Urinary bladder (tissue), 4 donors: ENCODE measurements around the gene ARL8A. TPM values are rescaled to one million over a fixed set of nuclear protein-coding genes. Genes with fewer than 3 reads are reported as not detected.
"Not testable (repeated sequence)": the region's sequence is repeated elsewhere in the genome, so short reads cannot be mapped to it uniquely, and the experiment has no call there.

Source experiments
- DNase-seq: peaks from one replicate; pipeline ENCODE4 v3.0.0-alpha.2; 2015; ENCODE audit errors: extremely low spot score
- H3K27ac ChIP-seq: one replicate; pipeline ENCODE4 v1.5.1; 2013; ENCODE audit warnings: low read depth, mild to moderate bottlenecking, moderate library complexity
- H3K36me3 ChIP-seq: one replicate; pipeline ENCODE4 v1.6.1; 2013; ENCODE audit warnings: mild to moderate bottlenecking, moderate library complexity; ENCODE audit not compliant: insufficient read depth
- H3K4me1 ChIP-seq: one replicate; pipeline ENCODE4 v1.6.1; 2013; ENCODE audit warnings: mild to moderate bottlenecking, moderate library complexity; ENCODE audit not compliant: insufficient read depth
- H3K4me3 ChIP-seq: one replicate; pipeline ENCODE4 v1.5.1; 2013; ENCODE audit warnings: low read depth, low read length
- WGBS: extraction: QIAGEN DNeasy Blood & Tissue Kit; methylation state at CpG from one replicate; pipeline ENCODE4 v1.1.7; 2013; 5-methylcytosine and 5-hydroxymethylcytosine counted together
- polyA plus RNA-seq: library from polyadenylated mRNA; stranded (reverse); fragments of 200-250 nt; gene quantifications from one replicate; pipeline ENCODE4 v1.2.3, GENCODE V29; 2013
- total RNA-seq: library from RNA; depleted of rRNA; stranded (reverse); fragments of >200 nt; gene quantifications from one replicate; pipeline ENCODE4 v1.2.3, GENCODE V29; 2014
- donor health status: healthy with polysubstance abuse.
- donor health status: healthy.

Gene ARL8A
- total and polyA plus RNA-seq, 2 donors, result 19.2 to 39.8 TPM

DNA sequence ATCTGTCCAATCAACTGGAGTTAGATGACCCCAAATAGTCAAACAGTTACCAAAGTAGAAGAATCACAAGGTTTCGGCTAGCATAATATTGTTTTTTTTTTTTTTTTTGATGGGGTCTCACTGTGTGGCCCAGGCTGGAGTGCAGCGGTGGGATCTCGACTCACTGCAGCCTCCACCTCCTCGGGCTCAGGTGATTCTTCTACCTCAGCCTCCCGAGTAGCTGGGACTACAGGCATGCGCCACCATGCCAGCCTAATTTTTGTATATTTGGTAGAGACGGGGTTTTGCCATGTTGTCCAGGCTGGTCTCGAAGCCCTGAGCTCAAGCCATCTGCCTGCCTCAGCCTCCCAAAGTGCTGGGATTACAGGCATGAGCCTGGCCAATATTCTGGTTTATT is 1.2 kb upstream of the ARL8A start:
- WGBS, result 96% methylated on average over 8 of the region's 8 CpGs
- H3K4me3 ChIP-seq, H3K36me3 ChIP-seq, DNase-seq, H3K4me1 ChIP-seq, H3K27ac ChIP-seq: not testable (repeated sequence)

DNA sequence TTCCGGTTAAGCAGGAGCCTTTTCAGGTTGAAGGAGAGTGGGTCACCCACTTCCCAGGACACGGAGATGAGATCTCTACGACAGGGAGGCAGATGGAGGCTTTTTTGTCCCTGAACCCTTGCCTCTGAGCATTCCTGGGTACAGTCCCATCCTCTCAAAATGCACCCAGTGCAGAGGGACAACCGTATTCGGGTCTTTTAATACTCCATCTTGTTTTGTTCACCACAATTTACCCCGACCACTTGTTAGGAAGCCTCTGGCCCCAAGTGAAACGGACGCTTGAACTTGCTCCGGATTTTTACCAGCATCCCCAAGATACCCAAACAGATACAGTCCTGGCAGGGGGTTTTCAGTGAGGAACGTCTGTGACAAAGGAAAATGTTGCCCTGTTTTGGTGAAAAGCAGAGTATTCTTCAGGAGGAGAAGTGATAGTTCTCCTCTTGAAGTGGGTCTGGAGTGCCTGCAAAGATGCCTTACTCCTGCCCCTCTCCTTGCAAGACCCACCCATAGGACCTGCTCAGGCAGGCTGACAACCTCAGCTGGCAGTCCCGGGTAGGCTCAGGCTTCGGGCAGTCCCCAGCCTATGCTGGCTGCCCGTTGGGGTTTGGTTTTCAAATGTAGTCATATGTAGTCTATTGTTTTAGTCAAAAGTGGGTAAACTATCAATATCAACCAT is 669 bp upstream of the ARL8A start:
- WGBS, result 6% methylated on average over 13 of the region's 13 CpGs
- Histone ChIP-seq H3K4me1 (no peaks in the 10 kb centered on the region), H3K4me3 (peak overlapping the region; percentile 97), H3K27ac (no peak overlapping the region), H3K36me3 (no peaks in the 10 kb centered on the region)
- DNase-seq, result no peak

DNA sequence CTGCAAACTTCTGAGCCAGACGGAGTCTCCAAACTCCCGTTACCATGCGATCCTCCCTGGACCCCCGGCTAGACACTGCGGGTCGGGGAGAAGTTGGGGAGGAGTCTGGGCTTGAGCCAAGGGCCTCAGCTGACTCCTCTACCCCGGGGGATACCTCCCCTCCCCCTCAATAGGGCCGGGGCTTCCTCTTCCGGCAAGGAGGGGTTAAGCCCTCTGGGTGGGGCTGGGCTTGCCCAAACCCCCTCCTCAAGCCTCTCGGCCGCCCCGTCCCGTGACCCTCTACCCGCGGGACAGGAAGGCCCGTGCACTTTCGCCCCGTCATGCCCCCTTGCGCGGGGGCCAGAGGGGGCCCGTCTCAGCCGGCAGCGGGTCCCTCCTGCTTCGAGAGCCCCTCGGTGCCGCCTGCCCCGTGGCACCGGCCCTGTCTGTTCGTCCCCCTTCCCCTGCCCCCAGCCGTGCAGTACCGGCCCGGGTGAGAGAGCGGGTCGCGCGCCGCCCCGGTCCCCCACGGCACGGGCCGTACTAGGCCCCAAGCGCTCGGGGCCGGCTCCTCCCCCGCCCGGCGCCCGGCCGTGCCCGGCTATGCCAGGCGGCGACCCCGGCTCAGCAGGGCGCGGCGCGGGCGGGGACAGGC is 652 bp downstream of the ARL8A start:
- Histone ChIP-seq H3K4me1 (no peaks in the 10 kb centered on the region), H3K27ac (peak overlapping the region; percentile 82), H3K36me3 (no peaks in the 10 kb centered on the region), H3K4me3 (peak overlapping the region; percentile 97)
- no peak for DNase-seq
- 2% methylated on average over 58 of the region's 58 CpGs for WGBS

DNA sequence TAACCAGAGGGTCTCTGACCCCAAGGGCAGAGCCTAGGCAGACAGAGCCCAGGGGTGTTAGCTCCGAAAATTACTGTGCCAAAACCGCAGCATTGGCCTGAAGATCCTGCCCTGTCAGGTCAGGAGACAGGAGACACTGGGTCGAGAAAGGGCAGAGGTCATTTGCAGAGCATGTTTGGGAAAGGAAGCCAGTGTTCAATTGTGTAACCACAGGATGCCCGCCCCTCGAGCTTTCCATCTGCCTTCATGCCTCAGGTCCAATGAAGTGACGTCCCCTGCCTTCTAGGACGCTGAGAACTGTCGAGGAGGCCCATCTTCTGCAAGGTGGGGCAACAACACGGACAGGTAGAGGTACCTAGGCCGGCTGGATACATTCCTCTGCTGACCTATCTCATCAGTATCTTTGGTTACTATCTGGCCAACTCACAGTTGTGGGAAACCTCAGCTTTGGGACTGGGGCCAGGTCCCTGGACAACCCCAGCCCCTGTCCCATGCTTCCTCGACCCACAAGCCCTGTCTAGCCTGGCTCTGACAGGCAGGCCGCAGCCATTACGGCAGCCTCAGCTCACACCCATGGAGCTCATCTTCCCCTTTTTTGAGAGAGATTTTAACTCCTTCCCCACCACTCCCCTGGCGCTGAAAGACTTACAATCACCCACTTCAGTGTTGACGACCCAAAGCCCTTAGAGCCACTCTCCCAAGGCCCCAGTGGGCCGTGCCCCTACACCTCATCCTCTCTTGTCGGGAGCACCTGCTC is 1.3 kb downstream of the ARL8A start:
- Histone ChIP-seq H3K36me3 (no peaks in the 10 kb centered on the region), H3K4me1 (no peaks in the 10 kb centered on the region), H3K4me3 (peak overlapping the region; percentile 97), H3K27ac (peak overlapping the region; percentile 82)
- WGBS, result 16% methylated on average over 17 of the region's 17 CpGs
- DNase-seq, result no peak

DNA sequence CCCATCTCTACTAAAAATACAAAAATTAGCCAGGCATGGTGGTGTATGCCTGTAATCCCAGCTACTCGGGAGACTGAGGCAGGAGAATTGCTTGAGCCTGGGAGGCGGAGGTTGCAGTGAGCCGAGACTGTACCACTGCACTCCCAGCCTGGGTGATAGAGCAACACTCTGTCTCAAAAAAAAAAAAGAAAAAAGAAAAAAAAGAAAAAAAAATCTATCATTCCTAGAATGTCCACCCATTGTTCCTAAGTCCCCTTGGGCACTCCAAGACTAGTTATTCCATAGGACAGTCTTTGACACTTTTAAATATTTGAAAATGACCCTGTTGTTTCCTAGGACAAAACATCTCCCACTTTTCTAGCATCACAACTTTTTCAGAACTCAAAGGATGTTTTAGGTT is 3.1 kb downstream of the ARL8A start:
- not testable (repeated sequence) for H3K27ac ChIP-seq, H3K4me1 ChIP-seq, H3K4me3 ChIP-seq, DNase-seq, H3K36me3 ChIP-seq
- 94% methylated on average over 3 of the region's 3 CpGs for WGBS

DNA sequence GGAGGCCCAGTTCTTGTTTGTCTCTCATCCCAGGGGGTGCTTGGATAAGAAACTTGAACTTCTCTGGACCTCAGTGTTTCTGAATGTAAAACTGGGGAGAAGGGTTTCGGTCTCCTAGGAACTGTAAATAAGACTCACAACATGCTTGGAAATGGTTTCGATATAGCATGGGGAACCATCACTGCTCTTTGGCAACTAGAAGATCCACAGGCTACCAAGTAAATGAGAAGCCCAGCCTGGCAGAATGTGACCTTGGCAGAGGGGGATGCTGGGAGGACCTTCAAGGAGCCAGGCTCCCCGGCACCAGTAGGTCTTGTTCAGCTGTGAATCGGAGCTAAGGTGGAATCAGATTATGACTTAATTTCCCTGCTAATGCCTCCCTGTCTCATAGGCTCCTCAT is 3.7 kb downstream of the ARL8A start:
- no peaks in the 10 kb centered on the region for H3K4me1 ChIP-seq
- no peak overlapping the region for H3K27ac ChIP-seq
- 87% methylated on average over 4 of the region's 4 CpGs for WGBS
- H3K36me3 ChIP-seq, result no peaks in the 10 kb centered on the region
- DNase-seq, result no peak
- H3K4me3 ChIP-seq, result no peak overlapping the region

DNA sequence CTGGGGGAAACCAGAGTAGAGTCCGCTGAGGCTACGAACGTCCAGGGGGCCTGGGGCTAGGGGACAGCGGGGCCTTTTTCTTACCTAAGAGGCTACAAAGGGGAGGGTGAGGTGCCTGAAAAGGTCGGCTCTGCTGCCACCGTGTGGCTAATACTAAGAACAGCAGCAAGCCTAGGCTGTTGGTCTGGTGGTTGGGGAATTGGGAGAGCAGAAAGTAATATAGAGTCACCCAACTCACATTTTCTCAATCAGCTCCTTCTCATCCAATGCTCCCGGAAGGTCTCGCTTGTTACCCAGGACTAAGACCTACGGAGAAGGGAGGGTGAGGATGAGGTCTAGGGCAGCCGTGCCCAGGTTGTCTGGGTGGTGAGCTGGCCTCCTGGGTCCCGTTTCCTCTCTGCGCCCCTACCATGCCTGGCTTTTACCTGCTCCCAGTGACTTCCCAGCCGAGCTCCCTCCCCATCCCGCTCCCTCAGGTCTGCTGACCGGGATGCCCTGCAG is 9.3 kb downstream of the ARL8A start:
- Histone ChIP-seq H3K4me3 (no peak overlapping the region), H3K27ac (no peak overlapping the region), H3K4me1 (no peaks in the 10 kb centered on the region), H3K36me3 (peaks cover 3% of the 10 kb centered on the region)
- WGBS, result 33% methylated on average over 15 of the region's 15 CpGs
- no peak for DNase-seq

DNA sequence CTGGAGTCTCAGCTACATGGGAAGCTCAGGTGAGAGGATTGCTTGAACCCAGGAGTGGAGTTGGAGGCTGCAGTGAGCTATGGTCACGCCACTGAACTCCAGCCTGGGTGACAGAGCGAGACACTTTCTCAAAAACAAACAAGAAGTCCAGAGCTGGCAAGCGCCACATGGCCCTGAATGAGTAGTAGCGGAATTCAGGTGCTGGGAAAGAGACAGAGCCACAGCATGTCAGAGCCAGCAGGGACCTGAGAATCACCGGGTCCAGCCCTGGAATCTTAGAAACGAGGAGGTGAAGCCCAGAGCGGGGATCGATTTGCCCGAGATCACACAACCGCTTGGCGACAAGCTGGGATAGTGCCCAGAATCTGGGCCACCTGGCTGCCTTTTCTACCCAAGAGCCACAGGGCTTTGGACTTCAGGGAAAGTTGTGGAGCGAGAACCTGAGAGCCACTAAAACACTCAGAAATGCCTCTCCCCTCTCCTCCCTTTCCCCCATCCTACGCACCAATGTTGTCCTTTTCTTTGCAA is 9.8 kb downstream of the ARL8A start:
- Histone ChIP-seq H3K27ac (no peak overlapping the region), H3K4me3 (no peak overlapping the region), H3K4me1 (no peaks in the 10 kb centered on the region), H3K36me3 (peaks cover 3% of the 10 kb centered on the region)
- no peak for DNase-seq
- 89% methylated on average over 13 of the region's 13 CpGs for WGBS

DNA sequence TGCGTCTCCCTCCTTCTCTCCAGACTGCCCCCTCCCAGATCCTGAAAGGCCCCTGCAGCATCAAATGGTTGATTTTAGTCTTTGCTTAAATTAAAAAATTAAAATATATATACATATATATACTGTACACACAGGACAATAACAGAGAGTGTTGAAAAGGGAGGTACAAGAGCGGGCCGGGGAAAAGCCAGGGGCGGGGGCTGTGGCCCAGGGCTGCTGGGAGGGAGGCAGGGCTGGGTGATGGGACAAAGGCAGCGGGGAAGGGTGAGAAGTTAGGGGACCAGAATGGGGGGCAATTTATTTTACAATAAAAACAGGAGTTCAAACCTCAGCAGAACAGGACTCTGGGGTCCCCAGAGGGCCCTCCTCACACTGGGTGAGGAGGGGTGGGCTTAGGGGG is 10.5 kb downstream of the ARL8A start:
- DNase-seq, result no peak
- WGBS, result 94% methylated on average over 5 of the region's 5 CpGs
- Histone ChIP-seq H3K4me1 (no peaks in the 10 kb centered on the region), H3K36me3 (peaks cover 3% of the 10 kb centered on the region), H3K27ac (no peak overlapping the region), H3K4me3 (no peak overlapping the region)

DNA sequence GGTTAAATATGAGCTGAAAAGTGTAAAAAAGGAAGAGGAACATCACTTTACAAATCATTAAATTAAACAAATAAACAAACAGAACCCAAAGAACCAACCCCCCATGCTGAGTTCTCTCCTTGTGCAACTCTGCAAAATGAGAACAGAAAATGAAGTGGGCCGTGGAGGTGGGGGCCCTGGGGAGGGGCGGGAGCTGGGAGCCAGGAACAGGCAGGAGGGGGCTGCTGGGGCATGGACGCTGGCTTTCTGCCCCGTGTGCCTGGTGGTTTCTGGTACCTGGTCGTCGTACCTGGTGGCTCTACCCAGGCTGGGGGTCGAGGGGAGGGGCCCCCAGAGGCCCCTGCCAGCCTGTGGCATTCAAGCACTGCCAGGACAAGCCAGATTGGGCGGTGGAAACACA is 11.0 kb downstream of the ARL8A start:
- H3K4me1 ChIP-seq, result no peaks in the 10 kb centered on the region
- peaks cover 3% of the 10 kb centered on the region for H3K36me3 ChIP-seq
- 79% methylated on average over 8 of the region's 8 CpGs for WGBS
- DNase-seq, result no peak
- H3K27ac ChIP-seq, result no peak overlapping the region
- H3K4me3 ChIP-seq, result no peak overlapping the region

DNA sequence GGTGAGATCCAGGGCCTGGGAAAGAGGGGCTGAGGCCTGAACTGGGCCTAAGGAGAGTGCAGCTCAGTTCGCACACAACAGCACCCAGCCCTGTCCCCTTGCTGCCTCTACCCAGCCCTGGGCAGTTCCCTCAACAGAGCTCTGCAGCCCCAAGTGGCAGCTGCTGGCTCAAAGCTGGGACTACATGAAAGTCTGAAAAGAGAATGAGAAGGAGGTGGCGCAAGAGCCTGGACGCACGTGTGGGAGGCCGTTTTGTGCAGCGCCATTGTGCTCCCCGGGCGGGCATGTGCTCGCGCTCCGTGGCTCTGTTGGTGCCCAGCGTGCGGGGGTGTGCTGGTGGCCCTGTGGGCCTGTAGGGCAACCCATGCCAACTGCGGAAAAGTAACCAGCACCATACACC is 11.5 kb downstream of the ARL8A start:
- H3K27ac ChIP-seq, result peak overlapping the region; percentile 89
- H3K36me3 ChIP-seq, result peaks cover 3% of the 10 kb centered on the region
- no peaks in the 10 kb centered on the region for H3K4me1 ChIP-seq
- DNase-seq, result no peak
- 83% methylated on average over 14 of the region's 14 CpGs for WGBS
- no peak overlapping the region for H3K4me3 ChIP-seq

DNA sequence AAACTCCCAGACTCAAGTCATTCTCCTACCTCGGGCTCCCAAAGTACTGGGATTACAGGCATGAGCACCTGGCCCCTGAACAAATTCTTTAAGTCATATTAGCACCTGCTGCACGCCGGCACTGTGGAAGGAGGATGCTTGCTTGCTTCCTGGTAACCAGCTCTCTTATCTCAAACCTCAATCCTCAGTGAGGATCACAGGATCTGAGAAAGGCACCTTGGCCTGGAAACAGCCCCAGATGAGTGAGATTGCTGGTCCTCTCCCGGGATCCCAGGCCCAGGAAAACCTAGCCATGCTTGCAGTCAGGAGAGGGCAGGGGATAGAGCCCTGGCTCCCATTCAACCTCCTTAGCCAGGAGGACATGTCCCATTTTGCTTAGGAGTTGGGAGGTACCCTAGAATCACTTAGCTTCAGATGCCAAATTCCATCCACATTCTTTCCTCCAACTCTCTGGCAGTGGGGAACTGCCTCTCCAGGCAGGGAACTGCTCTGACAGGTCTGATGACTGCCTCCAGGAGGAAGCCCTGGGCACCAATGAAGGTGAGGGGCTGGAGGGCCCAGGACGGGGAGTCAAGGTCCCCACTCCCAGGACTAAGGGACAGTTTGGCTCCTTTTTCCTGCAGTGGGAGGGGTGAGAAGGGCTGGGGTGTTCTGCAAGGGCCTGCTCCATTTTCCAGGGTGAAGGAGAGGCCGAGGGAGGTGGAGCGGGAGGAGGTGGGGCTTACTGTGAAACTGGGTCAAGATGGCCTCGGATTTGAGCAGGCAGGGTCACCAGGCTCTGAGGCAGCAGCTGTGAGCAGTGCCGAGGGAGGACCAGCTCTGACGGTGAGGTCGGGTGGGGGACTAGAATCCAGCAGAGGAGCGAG is 12.3 kb downstream of the ARL8A start:
- Histone ChIP-seq H3K27ac (peak overlapping the region; percentile 89), H3K36me3 (peaks cover 3% of the 10 kb centered on the region), H3K4me3 (no peak overlapping the region), H3K4me1 (no peaks in the 10 kb centered on the region)
- WGBS, result 27% methylated on average over 12 of the region's 12 CpGs
- no peak for DNase-seq
